HepG2 (cell line): ENCODE measurements around the gene SND1. TPM values are rescaled to one million over a fixed set of nuclear protein-coding genes. Genes with fewer than 3 reads are reported as not detected.

Source experiments
- ATAC-seq: fragments of 200-7000 bp; cut with Tn5 transposase; 3 replicates; pipeline ENCODE4 v1.9.1; 2020; ENCODE audit warnings: mild to moderate bottlenecking, moderate library complexity
- BruUV-seq: library from RNA; stranded (reverse); fragments of 400-500 nt; replicated peaks from 2 replicates; lab custom pipeline; 2021; lab: Mats Ljungman, UMichigan
- CTCF ChIA-PET: fragments of 300-600 bp; formaldehyde crosslinking; extraction: SDS; loops from one replicate; lab custom pipeline; 2021; ENCODE audit warnings: low total read pairs, inconsistent platforms, low intra/inter-chr PET ratio; lab: Yijun Ruan, JAX
- POLR2A ChIA-PET: fragments of 350-600 bp; sonication (Branson Sonifier 250); formaldehyde crosslinking; loops from one replicate; lab custom pipeline; 2020; ENCODE audit warnings: antibody characterized with exemption, inconsistent platforms; lab: Yijun Ruan, JAX
- DNase-seq: peaks from one replicate; pipeline ENCODE4 v3.0.0-alpha.2; 2015; ENCODE audit warnings: low spot score
- FAIRE-seq: peaks from 3 replicates; lab custom pipeline; 2011; peaks lifted over from hg19 to GRCh38; lab: Jason Lieb, UNC
- H2AFZ ChIP-seq: one replicate; pipeline ENCODE4 v1.6.1; 2011; ENCODE audit warnings: low read length, inconsistent platforms
- H3K27ac ChIP-seq: fragments of 300-600 bp; 3 replicates; pipeline ENCODE4 v1.8.0; 2011; ENCODE audit warnings: mixed run types, mild to moderate bottlenecking, mixed read lengths, low read length, inconsistent platforms; ENCODE audit not compliant: insufficient read depth; ENCODE audit errors: extremely low read length
- H3K27me3 ChIP-seq, 2 experiments: fragments of 200-600 bp in 1 of 2; 2 replicates in 1 of 2; 3 replicates in 1 of 2; pipeline versions ENCODE4 v1.6.0 to v1.8.0; 2011; ENCODE audit warnings: low read length in 2 of 2, mild to moderate bottlenecking in 2 of 2, moderate library complexity in 2 of 2, inconsistent platforms in 1 of 2; ENCODE audit not compliant: insufficient read depth in 2 of 2, control insufficient read depth in 1 of 2
- H3K36me3 ChIP-seq, 2 experiments: fragments of 200-600 bp in 1 of 2; replicated peaks in 1 of 2; 2 replicates in 1 of 2; 3 replicates in 1 of 2; pipeline versions ENCODE4 v1.5.1 to v1.8.0; 2011; ENCODE audit warnings: low read length in 2 of 2, inconsistent platforms in 1 of 2; ENCODE audit not compliant: insufficient read depth in 2 of 2, control insufficient read depth in 1 of 2
- H3K4me1 ChIP-seq: 2 replicates; pipeline ENCODE4 v1.5.1; 2012; ENCODE audit warnings: low read length, inconsistent platforms; ENCODE audit not compliant: insufficient read depth
- H3K4me2 ChIP-seq: 2 replicates; pipeline ENCODE4 v1.6.0; 2011; ENCODE audit warnings: low read depth, low read length, inconsistent platforms
- H3K4me3 ChIP-seq, 3 experiments: fragments of 200-600 bp in 1 of 3; sonication (generic), shearing (Covaris generic) in 1 of 3; replicated peaks in 1 of 3; 2 replicates each; pipeline ENCODE4 v1.5.1; 2011 to 2016; ENCODE audit warnings: low read length in 3 of 3, inconsistent platforms in 2 of 3, low read depth in 2 of 3, mild to moderate bottlenecking in 2 of 3, control low read depth in 1 of 3, mixed read lengths in 1 of 3; ENCODE audit not compliant: insufficient read depth in 1 of 3
- H3K79me2 ChIP-seq: one replicate; pipeline ENCODE4 v1.6.1; 2011; ENCODE audit warnings: low read length, inconsistent platforms; ENCODE audit not compliant: insufficient read depth
- H3K9ac ChIP-seq: 2 replicates; pipeline ENCODE4 v1.6.0; 2011; ENCODE audit warnings: mild to moderate bottlenecking, low read depth, low read length, inconsistent platforms; ENCODE audit not compliant: insufficient read depth
- H3K9me3 ChIP-seq: 2 replicates; pipeline ENCODE4 v1.5.1; 2012; ENCODE audit warnings: mild to moderate bottlenecking, low read length
- H4K20me1 ChIP-seq: 2 replicates; pipeline ENCODE4 v1.6.0; 2011; ENCODE audit warnings: inconsistent platforms, mild to moderate bottlenecking, low read length, moderate library complexity; ENCODE audit not compliant: insufficient read depth
- ARNT ChIP-seq: fragments of 450-650 bp; IDR thresholded peaks from 2 replicates; pipeline ENCODE4 v1.6.1; 2017
- CHCHD3 ChIP-seq: sonication (generic); formaldehyde crosslinking; IDR thresholded peaks from 2 replicates; pipeline ENCODE4 v1.8.0; 2022; ENCODE audit warnings: mild to moderate bottlenecking, missing genetic modification reagents, moderate library complexity
- CREM ChIP-seq, 2 experiments: sonication (generic) in 1 of 2; formaldehyde crosslinking in 1 of 2; IDR thresholded peaks; 2 replicates each; pipeline versions ENCODE4 v1.4.0 to v1.6.1; 2016 to 2020; ENCODE audit warnings: antibody characterized with exemption in 1 of 2, mild to moderate bottlenecking in 1 of 2, missing genetic modification reagents in 1 of 2
- FOXA1 ChIP-seq, 2 experiments: fragments of 450-650 bp in 1 of 2; sonication (generic) in 1 of 2; formaldehyde crosslinking in 1 of 2; IDR thresholded peaks; 2 replicates each; pipeline versions ENCODE4 v1.4.0 to v1.6.1; 2016 to 2020; ENCODE audit warnings: missing genetic modification reagents in 1 of 2
- MEIS2 ChIP-seq: sonication (generic); formaldehyde crosslinking; IDR thresholded peaks from 2 replicates; pipeline ENCODE4 v1.9.0; 2021; ENCODE audit warnings: mild to moderate bottlenecking, missing genetic modification reagents
- MXD4 ChIP-seq: IDR thresholded peaks from 2 replicates; pipeline ENCODE4 v1.6.1; 2016; ENCODE audit warnings: mild to moderate bottlenecking, missing biosample characterization, missing genetic modification reagents
- SMAD1 ChIP-seq: sonication (generic); formaldehyde crosslinking; IDR thresholded peaks from 2 replicates; pipeline ENCODE4 v1.4.0; 2020; ENCODE audit warnings: missing genetic modification reagents, low read depth, mild to moderate bottlenecking, borderline replicate concordance
- SMARCE1 ChIP-seq: fragments of 450-650 bp; IDR thresholded peaks from 2 replicates; pipeline ENCODE4 v1.6.1; 2017; ENCODE audit warnings: borderline replicate concordance
- ZBTB20 ChIP-seq: sonication (generic); formaldehyde crosslinking; IDR thresholded peaks from 2 replicates; pipeline ENCODE4 v1.8.1; 2023; ENCODE audit warnings: missing genetic modification reagents, low read depth, mild to moderate bottlenecking, borderline replicate concordance
- ZNF263 ChIP-seq: sonication (generic); formaldehyde crosslinking; IDR thresholded peaks from 2 replicates; pipeline ENCODE4 v1.4.0; 2020; ENCODE audit warnings: missing genetic modification reagents
- ZNF30 ChIP-seq: sonication (generic); formaldehyde crosslinking; IDR thresholded peaks from 2 replicates; pipeline ENCODE4 v1.5.0; 2020; ENCODE audit warnings: mild to moderate bottlenecking, missing genetic modification reagents
- ZNF451 ChIP-seq: sonication (generic); formaldehyde crosslinking; IDR thresholded peaks from 2 replicates; pipeline ENCODE4 v1.5.0; 2020; ENCODE audit warnings: mild to moderate bottlenecking, missing genetic modification reagents
- ZNF549 ChIP-seq: sonication (generic); formaldehyde crosslinking; IDR thresholded peaks from 2 replicates; pipeline ENCODE4 v1.5.0; 2020; ENCODE audit warnings: missing genetic modification reagents
- ZNF672 ChIP-seq: sonication (generic); formaldehyde crosslinking; IDR thresholded peaks from 2 replicates; pipeline ENCODE4 v1.8.1; 2022; ENCODE audit warnings: missing genetic modification reagents
- ZNF703 ChIP-seq: sonication (generic); formaldehyde crosslinking; IDR thresholded peaks from 2 replicates; pipeline ENCODE4 v1.5.1; 2020; ENCODE audit warnings: missing genetic modification reagents, mild to moderate bottlenecking, moderate library complexity, borderline replicate concordance
- ZNF83 ChIP-seq: sonication (generic); formaldehyde crosslinking; IDR thresholded peaks from 2 replicates; pipeline ENCODE4 v1.4.0; 2020; ENCODE audit warnings: missing genetic modification reagents, mild to moderate bottlenecking, borderline replicate concordance
- WGBS: methylation state at CpG from one replicate; pipeline ENCODE4 v1.1.6; 2017; ENCODE audit warnings: low lambda C conversion rate; 5-methylcytosine and 5-hydroxymethylcytosine counted together
- in situ Hi-C: cut with HindIII; loops from 2 replicates; pipeline ENCODE4 v1.10.0; 2017; ENCODE audit warnings: low pct_unique_long_range_greater_than_20kb; ENCODE audit not compliant: extremely low pct_ligation_motif_present
- intact Hi-C: fragments of 100-400 bp; cut with micrococcal nuclease; formaldehyde crosslinking; loops from one replicate; pipeline ENCODE4 v1.10.0; 2022; ENCODE audit not compliant: unreplicated experiment
- polyA plus RNA-seq, 8 experiments: library from polyadenylated mRNA; depleted of rRNA in 3 of 8; stranded (reverse) in 7 of 8; unstranded in 1 of 8; fragments of >200 nt; fragmentation: Illumina TruSeq in 4 of 8; extraction: Trizol in 4 of 8; gene quantifications; 2 replicates each; pipeline versions ENCODE4 v1.2.1 to v1.2.3, GENCODE V29; 2011 to 2016; ENCODE audit warnings: low read depth in 4 of 8, missing spikeins in 1 of 8, mixed read lengths in 1 of 8; ENCODE audit not compliant: insufficient read depth in 1 of 8
- total RNA-seq, 5 experiments: library from RNA; depleted of rRNA; stranded (reverse); fragments of >200 nt; fragmentation: Illumina TruSeq; extraction: Trizol; gene quantifications; 2 replicates each; pipeline ENCODE4 v1.2.3, GENCODE V29; 2016; ENCODE audit warnings: low read depth in 1 of 5
- TF ChIP-seq, protein P1 (sequence below): sonication (generic); formaldehyde crosslinking; IDR thresholded peaks from 2 replicates; pipeline ENCODE4 v1.8.0; 2022; ENCODE audit warnings: mild to moderate bottlenecking, missing genetic modification reagents, moderate library complexity
- TF ChIP-seq, protein P2 (sequence below): sonication (generic); formaldehyde crosslinking; IDR thresholded peaks from 2 replicates; pipeline ENCODE4 v1.8.1; 2023; ENCODE audit warnings: mild to moderate bottlenecking, missing genetic modification reagents

Gene SND1
- total and polyA plus RNA-seq, 2 of the 13 experiments (the other 11 are each of a cell fraction or from before 2014, with no cell fraction given), result 110 to 182 TPM

DNA sequence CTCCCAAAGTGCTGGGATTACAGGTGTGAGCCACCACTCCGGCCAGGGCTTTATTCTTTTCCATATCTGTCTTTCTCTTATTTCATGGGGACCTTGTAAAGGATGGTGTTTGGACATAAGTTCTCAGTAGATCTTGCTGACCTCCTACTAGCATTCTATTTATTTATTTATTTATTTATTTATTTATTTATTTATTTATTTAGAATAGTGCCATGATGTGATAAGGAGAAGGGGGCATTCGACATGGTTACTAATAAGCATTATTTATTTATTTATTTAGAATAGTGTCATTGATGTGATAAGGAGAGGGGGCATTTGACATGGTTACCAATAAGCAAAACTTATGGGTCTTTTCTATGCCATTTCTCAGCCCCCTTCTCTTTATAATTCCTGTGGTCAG, 202.4 kb downstream of the SND1 start:
- H3K27ac ChIP-seq, result no peak overlapping the region
- DNase-seq, result no peak
- TF ChIP-seq MEIS2 (CRISPR knock-in tag) (no peak), SMAD1 (CRISPR knock-in tag) (no peak), ZNF263 (no peak), ARNT (no peak), SMARCE1 (no peak), ZNF549 (CRISPR knock-in tag) (no peak), FOXA1 (IDR thresholded peaks at IDR 0.05) (no peak), FOXA1 (CRISPR knock-in tag; IDR thresholded peaks at IDR 0.05) (no peak), CREM (IDR thresholded peaks at IDR 0.05) (no peak), CREM (CRISPR knock-in tag; IDR thresholded peaks at IDR 0.05) (no peak), CHCHD3 (CRISPR knock-in tag) (no peak), ZBTB20 (CRISPR knock-in tag) (no peak), MXD4 (CRISPR knock-in tag) (no peak), ZNF672 (CRISPR knock-in tag) (no peak), ZNF703 (no peak), ZNF30 (CRISPR knock-in tag) (no peak), ZNF83 (CRISPR knock-in tag) (no peak), ZNF451 (CRISPR knock-in tag) (no peak)
- TF ChIP-seq, protein P1, sequence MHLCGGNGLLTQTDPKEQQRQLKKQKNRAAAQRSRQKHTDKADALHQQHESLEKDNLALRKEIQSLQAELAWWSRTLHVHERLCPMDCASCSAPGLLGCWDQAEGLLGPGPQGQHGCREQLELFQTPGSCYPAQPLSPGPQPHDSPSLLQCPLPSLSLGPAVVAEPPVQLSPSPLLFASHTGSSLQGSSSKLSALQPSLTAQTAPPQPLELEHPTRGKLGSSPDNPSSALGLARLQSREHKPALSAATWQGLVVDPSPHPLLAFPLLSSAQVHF, result no peak
- TF ChIP-seq, protein P2, sequence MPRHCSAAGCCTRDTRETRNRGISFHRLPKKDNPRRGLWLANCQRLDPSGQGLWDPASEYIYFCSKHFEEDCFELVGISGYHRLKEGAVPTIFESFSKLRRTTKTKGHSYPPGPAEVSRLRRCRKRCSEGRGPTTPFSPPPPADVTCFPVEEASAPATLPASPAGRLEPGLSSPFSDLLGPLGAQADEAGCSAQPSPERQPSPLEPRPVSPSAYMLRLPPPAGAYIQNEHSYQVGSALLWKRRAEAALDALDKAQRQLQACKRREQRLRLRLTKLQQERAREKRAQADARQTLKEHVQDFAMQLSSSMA (CRISPR knock-in tag), result no peak
- TF ChIP-seq, all 625 proteins: peak for 0
- ChIA-PET POLR2A (no interaction called here), CTCF (no interaction called here)
- no TSS peak for BruUV-seq
- Histone ChIP-seq H2AFZ (no peak overlapping the region), H3K4me3 (no peak overlapping the region), H3K4me2 (no peak overlapping the region), H4K20me1 (no peaks in the 10 kb centered on the region), H3K4me1 (no peaks in the 10 kb centered on the region), H3K27me3 (no peaks in the 10 kb centered on the region), H3K9ac (no peak overlapping the region), H3K79me2 (no peaks in the 10 kb centered on the region), H3K9me3 (no peaks in the 10 kb centered on the region), H3K36me3 (peaks cover 11 to 58% of the 10 kb centered on the region in 2 experiments)
- WGBS, result 99% methylated on average over 2 of the region's 2 CpGs
- intact Hi-C loops (no loop called here), in situ Hi-C loops (no loop called here)
- no peak for FAIRE-seq
- no peak for ATAC-seq
